Endodermal cell (in vitro differentiated cells): ENCODE data around the gene NCOA3. TPM values are rescaled to one million over a fixed set of nuclear protein-coding genes. Genes with fewer than 3 reads are reported as not detected.

Experiments
- DNase-seq: peaks from one replicate; pipeline ENCODE4 v3.0.0-alpha.2; 2017
- H3K27ac ChIP-seq: 2 replicates; pipeline ENCODE4 v1.5.1; 2013; ENCODE audit warnings: mild to moderate bottlenecking, low read depth, low read length, moderate library complexity
- H3K27me3 ChIP-seq: 2 replicates; pipeline ENCODE4 v1.6.1; 2013; ENCODE audit warnings: mild to moderate bottlenecking, low read length, moderate library complexity; ENCODE audit not compliant: insufficient read depth, control insufficient read depth, poor library complexity, severe bottlenecking
- H3K36me3 ChIP-seq: 2 replicates; pipeline ENCODE4 v1.7.0; 2013; ENCODE audit warnings: mild to moderate bottlenecking, low read length, moderate library complexity; ENCODE audit not compliant: control insufficient read depth, insufficient read depth
- H3K4me1 ChIP-seq: one replicate; pipeline ENCODE4 v1.7.0; 2013; ENCODE audit warnings: low read length; ENCODE audit not compliant: control insufficient read depth, insufficient read depth
- H3K4me3 ChIP-seq: 2 replicates; pipeline ENCODE4 v1.5.1; 2013; ENCODE audit warnings: mild to moderate bottlenecking, low read length, moderate library complexity
- H3K9ac ChIP-seq: 2 replicates; pipeline ENCODE4 v1.6.1; 2013; ENCODE audit warnings: mild to moderate bottlenecking, low read length, moderate library complexity; ENCODE audit not compliant: poor library complexity, severe bottlenecking; ENCODE audit errors: extremely low read depth
- H3K9me3 ChIP-seq: 2 replicates; pipeline ENCODE4 v1.6.1; 2013; ENCODE audit warnings: mild to moderate bottlenecking, low read length, moderate library complexity; ENCODE audit not compliant: control insufficient read depth
- H3K27ac Mint-ChIP-seq: 2 replicates; pipeline ENCODE4 v1.8.0; 2020; ENCODE audit warnings: mixed read lengths
- H3K27me3 Mint-ChIP-seq: 2 replicates; pipeline ENCODE4 v1.8.0; 2021; ENCODE audit warnings: mild to moderate bottlenecking, mixed read lengths; ENCODE audit not compliant: insufficient read depth
- H3K36me3 Mint-ChIP-seq: 2 replicates; pipeline ENCODE4 v1.8.0; 2020; ENCODE audit warnings: low read depth, mixed read lengths
- H3K4me1 Mint-ChIP-seq: 2 replicates; pipeline ENCODE4 v1.8.0; 2020; ENCODE audit warnings: mixed read lengths
- H3K4me3 Mint-ChIP-seq: 2 replicates; pipeline ENCODE4 v1.8.0; 2020; ENCODE audit warnings: mild to moderate bottlenecking, moderate library complexity, mixed read lengths
- H3K9me3 Mint-ChIP-seq: 2 replicates; pipeline ENCODE4 v1.8.0; 2020; ENCODE audit warnings: mild to moderate bottlenecking, mixed read lengths
- CTCF ChIP-seq: fragments of 200-600 bp; sonication (generic); conservative IDR thresholded peaks from 2 replicates; pipeline ENCODE4 v1.5.0; 2021; ENCODE audit warnings: antibody characterized with exemption, mild to moderate bottlenecking
- WGBS, 2 experiments: methylation state at CpG; one replicate each; pipeline versions ENCODE4 v1.1.5 to v1.1.7; 2013; ENCODE audit warnings: missing lambda C conversion rate in 2 of 2, mixed read lengths in 1 of 2; ENCODE audit not compliant: insufficient coverage in 1 of 2, insufficient read length in 1 of 2; 5-methylcytosine and 5-hydroxymethylcytosine counted together
- total RNA-seq, 2 donors: library from RNA; stranded (reverse); fragmentation: NEBNext Ultra II Directional in 1 of 2; extraction: Animal tissue kit (Norgen Biotek cat#: 25700) in 1 of 2; gene quantifications; 2 replicates in 1 of 2; 3 replicates in 1 of 2; pipeline ENCODE4 v1.2.1, GENCODE V29; 2021

The NCOA3 gene
- total RNA-seq, 2 donors from 2014 or later: 38.6 TPM

GRCh38 chr20:47543006-47543431, 41.3 kb downstream of the NCOA3 start:
- Histone ChIP-seq H3K36me3 (peaks cover 3% of the 10 kb centered on the region), H3K9me3 (no peaks in the 10 kb centered on the region), H3K9ac (no peak overlapping the region), H3K27me3 (no peaks in the 10 kb centered on the region), H3K4me3 (no peak overlapping the region), H3K27ac (no peak overlapping the region), H3K4me1 (no peaks in the 10 kb centered on the region)
- Mint-ChIP-seq H3K27ac (peak overlapping the region; percentile 69), H3K36me3 (peaks cover 4% of the 10 kb centered on the region), H3K9me3 (no peaks in the 10 kb centered on the region), H3K27me3 (no peaks in the 10 kb centered on the region), H3K4me1 (peaks cover 32% of the 10 kb centered on the region), H3K4me3 (no peak overlapping the region)
- no peak for TF ChIP-seq CTCF
- DNase-seq: no peak
- 67 to 75% methylated on average over 1 of the region's 1 CpG for WGBS, 2 experiments

GRCh38 chr20:47544240-47544639, 42.6 kb downstream of the NCOA3 start:
- Mint-ChIP-seq H3K27ac (no peak overlapping the region), H3K27me3 (no peaks in the 10 kb centered on the region), H3K4me1 (peaks cover 27% of the 10 kb centered on the region), H3K9me3 (no peaks in the 10 kb centered on the region), H3K36me3 (peaks cover 5% of the 10 kb centered on the region), H3K4me3 (no peak overlapping the region)
- no peak for TF ChIP-seq CTCF
- H3K36me3 ChIP-seq: peaks cover 3% of the 10 kb centered on the region
- H3K27ac ChIP-seq: no peak overlapping the region
- H3K27me3 ChIP-seq: no peaks in the 10 kb centered on the region
- H3K9ac ChIP-seq: no peak overlapping the region
- no peak overlapping the region for H3K4me3 ChIP-seq
- no peaks in the 10 kb centered on the region for H3K4me1 ChIP-seq
- no peaks in the 10 kb centered on the region for H3K9me3 ChIP-seq
- 71 to 81% methylated on average over 1 to 2 of the region's 2 CpGs for WGBS, 2 experiments
- DNase-seq: no peak

- H3K4me1 Mint-ChIP-seq: peaks cover 23% of the 10 kb centered on the region
- H3K27ac Mint-ChIP-seq: no peak overlapping the region
- no peak for TF ChIP-seq CTCF
- H3K27ac ChIP-seq: no peak overlapping the region
- 100% methylated on average over 1 to 2 of the region's 2 CpGs for WGBS, 2 experiments
- H3K27me3 Mint-ChIP-seq: no peaks in the 10 kb centered on the region
- H3K36me3 ChIP-seq: peaks cover 3% of the 10 kb centered on the region
- no peaks in the 10 kb centered on the region for H3K9me3 Mint-ChIP-seq
- H3K9me3 ChIP-seq: no peaks in the 10 kb centered on the region
- H3K9ac ChIP-seq: no peak overlapping the region
- no peaks in the 10 kb centered on the region for H3K4me1 ChIP-seq
- H3K36me3 Mint-ChIP-seq: peaks cover 6% of the 10 kb centered on the region
- no peak for DNase-seq
- H3K4me3 ChIP-seq: no peak overlapping the region
- H3K4me3 Mint-ChIP-seq: no peak overlapping the region
- no peaks in the 10 kb centered on the region for H3K27me3 ChIP-seq
Observed at GRCh38 chr20:47544852-47545251, 43.2 kb downstream of the NCOA3 start.
